Middle frontal gyrus (tissue), 1 donor: ENCODE measurements around the gene MLLT10.
"Not testable (repeated sequence)": the region's sequence is repeated elsewhere in the genome, so short reads cannot be mapped to it uniquely, and the experiment has no call there.

ENCODE experiments used
- DNase-seq: peaks from one replicate; pipeline ENCODE4 v3.0.0-alpha.2; 2015; ENCODE audit warnings: low spot score; ENCODE audit errors: extremely low spot score

Gene MLLT10

DNA sequence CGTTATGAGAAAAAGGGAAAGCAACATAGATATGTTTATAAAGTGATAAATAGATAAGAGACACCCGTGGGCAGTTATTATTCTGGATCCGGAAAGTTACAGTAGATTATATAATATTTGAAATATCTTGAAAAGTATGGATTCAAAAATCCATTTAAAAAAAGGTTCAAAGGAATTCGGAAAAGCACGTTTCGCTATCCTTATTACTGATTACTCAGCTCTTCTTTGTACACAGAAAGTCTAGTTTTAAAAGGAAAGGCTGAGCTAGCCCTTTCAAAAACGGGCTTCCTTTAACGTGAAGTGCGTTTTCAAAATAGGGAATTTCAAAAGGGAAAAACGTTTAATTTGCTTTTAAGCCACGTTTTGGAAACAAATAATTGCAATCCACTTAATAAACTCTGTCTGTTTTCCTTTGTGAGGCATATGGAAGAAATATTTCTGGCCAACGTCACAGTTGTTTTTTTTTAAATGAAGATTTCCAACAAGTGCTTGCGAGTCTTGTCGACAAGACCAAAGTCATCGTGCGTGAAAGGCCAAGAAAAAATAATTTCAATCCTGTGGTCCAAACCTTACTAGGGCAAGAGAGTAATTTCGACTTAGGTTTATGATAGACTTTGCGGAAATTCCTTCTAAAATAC, 6.3 kb upstream of the MLLT10 start:
- no peak for DNase-seq

DNA sequence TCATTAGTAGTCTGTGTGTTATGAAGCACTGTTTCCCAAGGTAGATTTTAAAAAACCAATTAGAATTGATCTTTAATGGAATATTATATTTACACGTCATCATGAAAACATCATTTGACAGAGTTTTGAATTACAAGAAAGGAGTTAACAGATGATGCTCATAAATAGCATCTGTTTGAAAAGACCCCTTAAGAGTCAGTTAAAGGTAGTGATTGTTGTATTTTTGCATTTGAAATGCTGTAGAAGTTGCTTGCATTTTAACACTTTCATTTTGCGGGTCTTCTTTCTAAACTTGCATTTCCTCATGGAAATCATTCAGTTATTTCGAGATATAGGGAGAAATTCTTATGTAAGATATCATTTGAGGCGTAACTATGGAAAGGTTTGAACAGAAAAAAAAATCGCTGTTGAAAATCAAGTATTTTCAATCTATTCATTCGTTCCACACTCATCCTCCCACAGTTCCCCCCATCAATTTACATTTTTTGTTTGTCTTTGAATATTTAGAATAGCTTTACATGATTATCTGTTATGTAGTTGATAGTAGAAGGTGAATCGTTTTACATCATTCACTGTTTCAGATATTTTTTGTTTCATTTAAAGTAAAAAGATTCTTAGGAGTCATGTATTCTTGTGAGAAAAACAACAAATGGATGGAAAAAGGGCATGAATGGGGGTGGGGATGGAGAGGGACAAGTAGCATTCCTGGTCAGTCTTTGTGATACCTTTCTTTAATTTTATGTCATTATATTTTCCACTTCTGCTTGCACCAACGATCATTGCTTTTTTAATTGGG, 5.6 kb upstream of the MLLT10 start:
- DNase-seq: no peak

DNA sequence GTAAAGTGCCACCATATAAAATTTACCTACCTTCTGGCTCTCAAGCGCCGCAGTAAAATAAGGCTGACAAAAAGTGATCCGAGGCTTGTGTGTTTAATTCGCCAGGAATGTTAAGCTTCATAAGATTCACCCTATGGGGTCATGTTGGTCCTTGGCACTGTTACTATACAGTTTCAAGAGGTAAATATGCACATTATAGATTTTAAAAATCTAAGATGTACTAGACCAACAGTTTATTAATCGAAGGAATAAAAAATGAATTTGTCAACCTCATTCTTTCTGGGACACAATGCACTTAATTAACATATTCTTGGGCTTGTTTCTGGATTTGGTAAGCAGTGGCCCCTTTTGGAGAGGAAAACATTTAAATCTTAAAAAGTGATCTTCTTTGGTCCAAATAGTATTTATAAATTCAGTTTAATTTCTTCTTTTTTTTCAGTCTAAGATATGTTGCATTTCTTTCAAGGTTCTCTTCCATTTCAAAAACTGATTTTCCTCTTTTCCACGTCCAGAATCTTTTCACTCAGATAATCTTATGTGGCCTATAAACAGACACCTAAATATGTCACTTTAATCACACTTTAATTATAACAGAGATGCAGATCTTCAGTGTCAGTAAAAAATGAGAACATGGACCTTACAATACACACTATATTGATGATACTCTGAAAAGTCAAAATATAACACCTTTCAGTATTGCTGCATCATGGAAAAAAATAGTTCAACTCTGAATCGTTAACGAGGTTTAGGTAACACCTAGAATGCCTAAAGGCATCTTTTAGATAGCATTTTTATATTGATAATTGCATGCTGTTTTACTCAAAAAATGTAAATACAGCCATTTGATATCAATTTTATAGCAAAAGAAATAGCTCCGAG, 4.8 kb upstream of the MLLT10 start:
- DNase-seq: no peak

DNA sequence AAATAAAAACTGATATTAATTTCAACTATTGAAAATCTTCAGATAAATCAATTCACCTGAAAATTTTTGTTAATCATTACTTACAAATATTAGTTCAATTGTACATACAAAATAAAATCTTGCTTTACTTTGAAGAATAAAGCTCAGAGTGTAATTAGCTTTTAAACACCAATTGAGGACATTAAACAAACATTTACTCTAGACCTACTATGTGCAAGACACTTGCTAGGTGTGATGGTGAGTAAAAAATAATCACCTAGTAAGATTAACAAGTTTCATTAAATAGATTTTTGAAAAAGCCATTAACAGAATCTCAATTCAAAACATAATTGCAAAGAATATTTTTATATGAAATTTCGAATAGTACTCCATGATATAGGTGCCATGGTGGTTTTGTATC, 3.9 kb upstream of the MLLT10 start:
- no peak for DNase-seq

DNA sequence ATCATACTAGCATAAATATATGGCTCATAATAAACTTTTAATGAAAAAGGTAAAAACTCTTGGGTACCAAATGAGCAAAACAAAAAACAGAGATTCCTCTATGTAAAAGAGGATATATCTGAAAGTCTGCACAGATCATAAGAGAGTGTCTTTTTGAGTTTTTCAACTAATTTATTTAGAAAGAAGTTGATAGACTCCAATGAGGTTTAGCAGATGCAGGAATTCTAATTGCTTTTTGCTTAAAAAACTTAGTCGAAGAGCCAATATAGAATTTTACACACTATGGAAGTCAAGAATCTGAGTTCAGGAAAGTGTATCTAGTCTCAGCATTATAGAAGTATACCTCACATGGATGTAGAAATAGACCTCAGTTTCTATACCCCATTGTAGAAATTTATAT, 3.4 kb upstream of the MLLT10 start:
- no peak for DNase-seq

DNA sequence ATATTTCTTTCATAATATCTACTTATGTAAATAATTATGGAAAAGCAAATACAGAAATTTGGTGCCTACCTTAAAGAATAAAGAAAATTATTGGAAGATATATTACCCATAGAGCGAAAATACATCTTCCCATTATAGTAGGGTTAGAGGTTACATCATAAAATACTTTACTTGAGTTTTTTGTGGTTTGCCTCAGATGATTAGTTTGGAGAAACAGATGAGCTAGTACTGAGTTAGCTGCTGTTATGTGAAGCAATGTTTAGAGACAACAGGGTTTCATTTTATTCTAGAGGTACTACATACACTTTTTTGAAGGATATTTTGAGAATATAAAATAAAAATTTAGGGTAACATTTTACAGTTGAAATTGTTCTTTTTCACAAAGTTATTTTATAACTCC, 2.9 kb upstream of the MLLT10 start:
- no peak for DNase-seq

DNA sequence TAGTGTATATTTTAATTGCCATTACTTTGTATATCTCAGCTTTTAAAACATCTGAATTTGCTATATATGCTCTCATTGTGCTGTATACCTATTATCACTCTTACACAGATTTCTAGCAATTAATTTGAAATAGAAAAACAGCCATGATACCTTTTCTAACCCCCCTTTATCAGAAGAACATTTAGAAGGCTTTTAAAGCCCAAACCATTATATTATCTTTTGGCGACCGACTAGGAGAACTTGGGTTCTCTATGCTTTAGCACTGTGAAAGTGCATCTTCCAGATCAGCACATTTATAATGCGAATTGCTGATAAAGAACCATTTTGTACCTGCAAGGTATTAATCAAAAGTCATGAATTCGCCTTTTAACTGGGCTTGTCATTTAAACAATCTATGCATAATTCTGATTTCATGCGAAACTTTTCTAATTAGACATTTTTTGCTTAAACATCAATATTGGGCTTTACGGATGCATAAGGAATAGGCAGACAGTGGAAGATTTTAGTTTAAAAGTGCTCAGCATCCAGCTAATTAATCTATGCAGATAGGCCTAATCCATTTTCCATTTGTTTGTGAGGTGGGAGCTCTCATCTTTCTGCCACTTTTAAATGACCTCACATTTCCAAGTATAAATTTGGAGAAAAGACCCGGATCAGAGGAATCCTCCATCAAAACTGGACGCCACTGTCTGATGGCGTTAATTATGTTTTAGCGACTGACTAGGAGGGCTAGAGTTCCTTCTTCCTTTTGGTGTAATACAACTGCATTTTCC, 1.2 kb upstream of the MLLT10 start:
- DNase-seq: no peak

DNA sequence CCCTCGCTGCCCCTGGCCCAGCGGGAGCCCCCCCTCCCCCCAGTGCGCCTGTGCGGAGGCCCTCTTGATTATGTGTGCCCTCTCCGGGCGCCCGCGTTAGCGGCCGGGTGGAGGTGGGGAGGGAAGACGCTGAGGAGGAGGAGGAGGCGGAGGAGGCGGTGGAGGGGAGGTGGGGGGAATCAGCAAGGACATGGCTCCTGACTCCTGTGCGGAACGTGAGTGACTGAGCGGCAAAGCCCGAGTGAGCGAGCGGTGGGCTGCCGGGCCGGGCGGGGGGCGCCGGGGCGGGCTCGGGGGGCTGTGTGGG, 201 bp downstream of the MLLT10 start:
- DNase-seq: no peak

DNA sequence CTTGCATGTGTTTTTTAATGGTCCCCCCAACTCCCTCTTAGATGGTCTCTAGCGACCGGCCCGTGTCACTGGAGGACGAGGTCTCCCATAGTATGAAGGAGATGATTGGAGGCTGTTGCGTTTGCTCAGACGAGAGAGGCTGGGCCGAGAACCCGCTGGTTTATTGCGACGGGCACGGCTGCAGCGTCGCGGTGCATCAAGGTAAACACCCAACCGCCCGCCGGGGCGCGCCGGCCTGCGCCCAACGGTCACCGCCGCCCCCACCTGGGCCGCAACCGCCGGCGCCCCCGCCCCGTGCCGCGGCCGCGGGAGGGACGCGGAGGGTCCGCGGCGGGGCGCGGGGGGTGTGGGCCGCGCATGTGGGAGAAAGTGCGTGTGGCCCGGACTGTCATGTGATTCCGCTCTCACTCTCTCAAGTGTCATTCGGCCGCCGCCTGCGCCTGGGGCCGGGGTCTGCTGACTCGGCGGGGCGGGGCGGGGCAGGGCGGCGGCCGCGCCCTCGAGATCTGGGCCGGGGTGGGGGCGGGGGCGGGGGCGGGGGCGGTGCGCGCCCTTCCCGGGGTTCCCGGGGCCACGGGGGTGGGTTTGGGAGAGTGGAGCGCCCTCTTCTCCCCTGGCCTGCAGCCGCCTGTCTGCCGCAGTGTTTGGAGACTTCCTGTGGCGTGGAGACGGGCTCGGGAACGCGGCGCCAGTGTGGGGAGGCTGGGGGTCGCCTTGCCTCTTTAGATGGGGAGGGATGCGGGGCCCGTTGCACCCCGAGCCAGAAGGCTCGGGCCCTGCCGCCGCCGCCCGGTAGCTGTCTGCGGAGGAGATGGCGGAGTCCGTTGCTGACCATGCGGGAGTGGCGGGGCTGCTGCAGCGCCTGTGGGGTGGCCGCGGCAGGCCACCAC, 817 bp downstream of the MLLT10 start:
- no peak for DNase-seq

DNA sequence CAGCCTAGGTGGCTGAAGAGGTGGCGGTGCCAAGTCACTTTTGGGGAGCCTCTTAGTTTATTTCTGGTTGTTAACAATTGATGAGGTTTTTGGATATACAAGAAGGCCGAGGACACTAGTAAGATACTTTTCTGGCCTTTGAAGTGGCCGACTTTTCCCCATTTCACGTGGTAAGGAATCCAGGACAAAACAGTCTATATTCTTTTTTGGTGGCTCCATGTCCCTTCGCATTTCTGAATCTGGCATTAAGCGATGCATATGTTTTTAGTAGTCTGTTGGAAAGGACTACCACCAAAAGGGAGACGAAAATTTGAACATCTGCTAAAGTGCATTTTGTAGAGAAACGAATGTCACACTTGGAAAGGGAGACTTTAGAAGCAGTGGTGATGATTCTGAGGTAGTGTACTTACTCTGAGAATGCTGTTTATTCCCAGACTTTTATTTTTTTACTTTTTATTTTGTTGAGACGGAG, 1.5 kb downstream of the MLLT10 start:
- no peak for DNase-seq

DNA sequence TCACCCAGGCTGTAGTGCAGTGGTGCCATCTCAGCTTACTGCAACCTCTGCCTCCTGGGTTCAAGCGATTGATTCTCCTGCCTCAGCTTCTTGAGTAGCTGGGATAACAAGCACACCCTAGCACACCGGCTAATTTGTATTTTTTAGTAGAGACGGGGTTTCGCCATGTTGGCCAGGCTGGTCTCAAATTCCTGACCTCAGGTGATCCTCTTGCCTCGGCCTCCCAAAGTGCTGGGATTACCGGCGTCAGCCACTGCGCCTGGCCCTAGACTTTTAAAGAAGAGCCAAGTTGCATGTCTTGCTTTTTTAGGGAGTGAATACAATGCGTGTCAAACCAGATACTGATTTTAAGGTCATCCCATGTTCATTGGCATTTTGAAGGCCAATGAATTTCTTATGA, 1.9 kb downstream of the MLLT10 start:
- not testable (repeated sequence) for DNase-seq

DNA sequence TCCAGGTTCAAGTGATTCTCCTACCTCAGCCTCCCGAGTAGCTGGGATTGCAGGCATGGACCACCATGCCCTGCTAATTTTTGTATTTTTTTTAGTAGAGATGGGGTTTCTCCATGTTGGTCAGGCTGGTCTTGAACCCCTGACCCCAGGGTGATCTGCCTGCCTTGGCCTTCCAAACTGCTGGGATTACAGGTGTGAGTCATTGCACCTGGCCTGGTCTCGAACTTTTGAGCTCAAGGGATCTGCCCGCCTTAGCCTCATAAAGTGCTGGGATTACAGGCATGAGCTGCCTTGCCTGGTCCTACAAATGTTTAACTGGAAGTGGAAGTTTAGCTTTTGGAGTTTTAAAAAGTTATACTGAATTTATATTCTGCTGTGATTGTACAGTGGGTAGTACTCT, 2.8 kb downstream of the MLLT10 start:
- no peak for DNase-seq

DNA sequence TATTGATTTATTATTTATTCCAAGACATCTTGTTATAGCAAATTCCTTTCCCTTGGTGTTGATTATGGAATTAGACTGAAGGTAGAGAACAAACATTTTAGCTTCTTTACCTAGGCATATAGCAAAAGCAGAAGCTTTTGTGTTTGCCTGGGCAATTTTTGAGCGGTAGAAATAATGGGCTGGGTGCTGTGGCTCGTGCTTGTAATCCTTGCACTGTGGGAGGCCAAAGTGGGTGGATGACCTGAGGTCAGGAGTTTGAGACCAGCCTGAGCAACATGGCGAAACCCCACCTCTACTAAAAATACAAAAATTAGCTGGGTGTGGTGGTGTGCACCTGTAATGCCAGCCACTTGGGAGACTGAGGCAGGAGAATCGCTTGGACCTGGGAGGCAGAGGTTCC, 6.7 kb downstream of the MLLT10 start:
- not testable (repeated sequence) for DNase-seq

DNA sequence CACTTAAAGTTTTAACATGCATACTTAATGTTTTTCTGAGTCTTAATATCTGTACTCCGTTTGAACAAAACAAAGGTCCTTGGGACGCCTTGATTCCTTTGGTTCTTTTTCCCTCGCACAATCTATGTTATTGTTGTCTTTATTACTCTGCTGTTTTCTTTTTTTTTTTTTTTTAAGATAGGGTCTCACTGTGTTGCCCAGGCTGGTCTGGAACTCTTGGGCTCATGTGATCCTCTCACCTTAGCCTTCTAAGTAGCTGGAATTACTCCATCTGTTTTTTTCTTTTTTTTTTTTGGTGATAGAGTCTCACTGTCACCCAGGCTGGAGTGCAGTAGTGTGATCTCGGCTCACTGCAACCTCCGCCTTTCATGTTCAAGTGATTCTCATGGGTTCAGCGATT, 13.2 kb downstream of the MLLT10 start:
- no peak for DNase-seq

DNA sequence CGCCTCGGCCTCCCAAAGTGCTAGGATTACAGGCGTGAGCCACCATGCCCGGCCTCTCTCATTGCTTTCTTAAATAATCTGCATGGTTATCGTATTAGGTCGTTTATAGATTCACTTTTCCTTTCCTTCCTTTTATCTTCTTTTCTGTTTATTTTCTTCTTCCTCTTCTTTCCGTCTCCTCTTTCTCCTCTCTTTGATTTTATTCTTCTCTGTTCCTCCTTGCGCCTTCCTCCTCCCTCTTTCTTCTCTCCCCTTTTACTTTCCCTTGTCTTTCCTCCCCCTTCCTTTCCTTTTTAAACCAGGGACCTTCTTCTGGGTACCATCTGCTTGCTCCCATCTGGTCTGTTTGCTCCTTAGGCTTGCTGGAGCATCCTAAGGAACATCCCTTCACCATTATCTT, 18.6 kb downstream of the MLLT10 start:
- no peak for DNase-seq

DNA sequence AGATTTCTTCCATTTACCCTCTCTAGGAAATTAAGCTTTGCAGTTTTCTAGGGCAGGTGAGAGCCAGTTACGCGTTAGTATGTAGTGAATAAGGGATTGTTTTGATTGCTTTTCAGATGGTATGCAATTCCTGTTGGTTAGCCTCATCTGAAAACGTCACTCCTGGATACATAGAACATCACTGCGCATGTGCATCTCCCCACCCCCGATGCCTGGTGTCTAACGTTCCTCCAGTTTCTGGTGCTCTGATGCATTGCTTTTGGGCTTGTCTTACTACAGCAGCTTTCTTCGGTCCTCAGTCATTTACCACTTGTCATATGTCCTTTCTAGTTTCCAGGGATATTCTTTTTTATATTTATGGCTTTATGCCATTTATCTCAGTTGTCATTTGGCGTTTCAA, 22.5 kb downstream of the MLLT10 start:
- DNase-seq: no peak

DNA sequence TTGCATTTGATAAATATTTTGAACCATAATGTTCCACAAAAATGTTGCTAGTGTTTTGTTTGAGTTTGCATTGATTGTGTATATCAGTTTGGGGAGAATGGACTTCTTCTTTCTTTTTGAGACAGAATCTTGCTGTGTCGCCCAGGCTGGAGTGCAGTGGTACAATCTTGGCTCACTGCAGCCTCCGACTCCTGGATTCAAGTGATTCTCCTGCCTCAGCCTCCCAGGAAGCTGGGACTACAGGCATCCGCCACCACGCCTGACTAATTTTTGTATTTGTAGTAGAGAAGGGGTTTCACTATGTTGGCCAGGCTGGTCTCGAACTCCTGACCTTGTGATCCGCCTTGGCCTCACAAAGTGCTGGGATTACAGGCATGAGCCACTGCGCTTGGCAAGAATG, 25.0 kb downstream of the MLLT10 start:
- not testable (repeated sequence) for DNase-seq

DNA sequence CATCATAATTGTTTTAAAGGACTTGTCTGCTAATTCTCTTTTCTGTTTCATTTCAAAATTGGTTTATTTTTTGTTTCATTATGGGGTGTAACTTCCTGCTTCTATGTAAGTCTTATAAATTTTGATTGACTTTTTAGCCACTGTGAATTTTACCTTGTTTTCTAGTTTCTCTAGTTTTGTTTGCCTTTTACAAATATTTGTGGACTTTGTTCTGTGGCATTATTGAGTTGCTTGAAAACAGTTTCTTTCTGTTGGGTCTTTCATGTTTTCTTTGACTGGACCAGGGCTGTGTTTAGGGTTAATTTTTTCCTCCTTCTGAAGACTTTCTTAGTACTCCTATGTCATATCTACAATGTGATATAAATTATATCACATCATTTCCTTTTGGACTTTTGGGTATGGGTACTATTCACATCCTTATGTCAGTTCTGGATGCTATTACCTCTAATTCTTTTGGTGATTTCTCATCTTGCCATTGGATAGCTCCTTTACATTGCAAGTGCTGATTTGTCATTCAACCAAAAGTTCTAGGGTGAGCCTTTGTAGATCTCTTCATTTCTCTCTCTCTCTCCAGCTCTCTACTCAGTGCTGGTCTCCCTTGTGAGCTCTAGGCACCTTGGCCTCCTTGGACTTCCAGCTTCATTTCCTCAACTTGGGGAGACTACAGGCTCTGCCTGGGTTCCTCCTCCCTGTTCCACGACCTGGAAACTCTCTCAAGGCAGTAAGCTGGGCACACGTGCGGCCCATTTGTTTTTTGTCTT, 36.9 kb downstream of the MLLT10 start:
- DNase-seq: no peak

DNA sequence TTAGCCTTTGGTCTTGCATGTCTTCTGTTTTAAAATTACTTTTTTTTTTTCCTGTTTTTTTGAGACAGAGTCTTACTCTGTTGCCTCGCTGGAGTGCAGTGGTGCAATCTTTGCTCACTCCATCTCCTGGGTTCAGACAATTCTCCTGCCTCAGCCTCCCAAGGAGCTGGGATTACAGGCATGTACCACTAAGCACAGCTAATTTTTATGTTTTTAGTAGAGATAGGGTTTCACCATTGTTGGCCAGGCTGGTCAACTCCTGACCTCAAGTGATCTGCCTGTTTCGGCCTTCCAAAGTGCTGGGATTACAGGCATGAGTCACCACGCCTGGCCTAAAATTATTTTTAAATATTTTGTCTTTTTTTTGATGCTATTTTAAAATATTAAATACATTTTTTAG, 38.5 kb downstream of the MLLT10 start:
- no peak for DNase-seq

DNA sequence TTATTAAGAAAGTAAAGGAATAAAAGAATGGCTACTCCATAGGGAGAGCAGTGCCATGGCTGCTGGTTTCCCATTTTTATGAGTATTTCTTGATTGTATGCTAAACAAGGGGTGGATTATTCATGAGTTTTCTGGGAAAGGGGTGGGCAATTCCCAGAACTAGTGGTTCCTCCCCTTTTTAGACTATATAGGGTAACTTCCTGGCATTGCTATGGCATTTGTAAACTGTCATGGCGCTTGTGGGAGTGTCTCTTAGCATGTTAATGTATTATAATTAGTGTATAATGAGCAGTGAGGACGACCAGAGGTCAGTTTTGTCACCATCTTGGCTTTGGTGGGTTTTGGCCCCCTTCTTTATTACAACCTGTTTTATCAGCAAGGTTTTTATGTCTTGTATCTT, 40.5 kb downstream of the MLLT10 start:
- not testable (repeated sequence) for DNase-seq
